H1 (cell line): ENCODE results near the gene TFAP2D. TPM values are rescaled to one million over a fixed set of nuclear protein-coding genes. Genes with fewer than 3 reads are reported as not detected.

Experiments
- CTCF ChIA-PET: fragments of 300-600 bp; sonication (Branson Sonifier 250); formaldehyde crosslinking; loops from one replicate; lab custom pipeline; 2021; ENCODE audit not compliant: partially characterized antibody; lab: Charles Lee
- POLR2A ChIA-PET: fragments of 300-600 bp; sonication (Branson Sonifier 250); formaldehyde crosslinking; loops from one replicate; lab custom pipeline; 2021; ENCODE audit warnings: inconsistent platforms; ENCODE audit not compliant: partially characterized antibody; lab: Charles Lee
- DNase-seq, 2 experiments: peaks; one replicate each; pipeline versions ENCODE4 v3.0.0 to v3.0.0-alpha.2; 2010 to 2022; ENCODE audit warnings: low spot score in 2 of 2, low read depth in 1 of 2, mixed read lengths in 1 of 2
- FAIRE-seq: peaks from 2 replicates; lab custom pipeline; 2011; peaks lifted over from hg19 to GRCh38; lab: Jason Lieb, UNC
- H2AFZ ChIP-seq: 2 replicates; pipeline ENCODE4 v1.8.1; 2012; ENCODE audit warnings: low read length, inconsistent platforms
- H2AK5ac ChIP-seq: 2 replicates; pipeline ENCODE4 v1.6.1; 2013; ENCODE audit warnings: low read depth, low read length
- H2BK120ac ChIP-seq: replicated peaks from 2 replicates; pipeline ENCODE3; 2013; ENCODE audit warnings: low read depth, low read length, inconsistent platforms
- H2BK12ac ChIP-seq: 2 replicates; pipeline ENCODE4 v1.6.1; 2013; ENCODE audit warnings: low read depth, low read length
- H2BK15ac ChIP-seq: 2 replicates; pipeline ENCODE4 v1.6.1; 2013; ENCODE audit warnings: low read length
- H2BK20ac ChIP-seq: 2 replicates; pipeline ENCODE4 v1.6.1; 2013; ENCODE audit warnings: low read length
- H2BK5ac ChIP-seq: 2 replicates; pipeline ENCODE4 v1.6.1; 2013; ENCODE audit warnings: low read depth, low read length
- H3K14ac ChIP-seq: 2 replicates; pipeline ENCODE4 v1.6.1; 2013; ENCODE audit warnings: inconsistent platforms; ENCODE audit not compliant: insufficient read length
- H3K18ac ChIP-seq: 2 replicates; pipeline ENCODE4 v1.6.1; 2013; ENCODE audit warnings: low read length; ENCODE audit errors: extremely low read depth
- H3K23ac ChIP-seq: 2 replicates; pipeline ENCODE4 v1.6.1; 2013; ENCODE audit warnings: inconsistent platforms; ENCODE audit not compliant: insufficient read length
- H3K23me2 ChIP-seq: 2 replicates; pipeline ENCODE4 v1.6.1; 2013; ENCODE audit warnings: low read depth, low read length
- H3K27ac ChIP-seq: 2 replicates; pipeline ENCODE4 v1.6.1; 2011; ENCODE audit warnings: low read depth, low read length, inconsistent platforms
- H3K27me3 ChIP-seq, 4 experiments: replicated peaks in 1 of 4; 1 replicate in 1 of 4; 2 replicates in 3 of 4; pipeline versions ENCODE4 v1.6.1 to v1.8.1; 2011 to 2013; ENCODE audit warnings: low read length in 3 of 4, mild to moderate bottlenecking in 3 of 4, inconsistent platforms in 2 of 4, mixed read lengths in 2 of 4, moderate library complexity in 1 of 4; ENCODE audit not compliant: control insufficient read depth in 3 of 4, insufficient read depth in 3 of 4; ENCODE audit errors: extremely low read depth in 1 of 4
- H3K36me3 ChIP-seq, 4 experiments: 2 replicates each; pipeline versions ENCODE4 v1.6.1 to v1.8.1; 2011 to 2013; ENCODE audit warnings: mild to moderate bottlenecking in 4 of 4, low read length in 3 of 4, moderate library complexity in 2 of 4, control low read depth in 1 of 4, inconsistent platforms in 1 of 4; ENCODE audit not compliant: insufficient read depth in 4 of 4, control insufficient read depth in 2 of 4
- H3K4ac ChIP-seq: replicated peaks from 2 replicates; pipeline ENCODE3; 2013; ENCODE audit warnings: low read length, low read depth, mixed read lengths, inconsistent platforms; ENCODE audit not compliant: insufficient read length
- H3K4me1 ChIP-seq, 4 experiments: replicated peaks in 1 of 4; 1 replicate in 1 of 4; 2 replicates in 3 of 4; pipeline versions ENCODE4 v1.6.1 to v1.8.1; 2011 to 2013; ENCODE audit warnings: low read length in 3 of 4, inconsistent platforms in 2 of 4, mixed read lengths in 1 of 4; ENCODE audit not compliant: insufficient read depth in 4 of 4, control insufficient read depth in 3 of 4
- H3K4me2 ChIP-seq, 2 experiments: 2 replicates each; pipeline versions ENCODE4 v1.6.1 to v1.8.1; 2011 to 2013; ENCODE audit warnings: low read depth in 2 of 2, low read length in 2 of 2, control low read depth in 1 of 2, inconsistent platforms in 1 of 2, mild to moderate bottlenecking in 1 of 2; ENCODE audit not compliant: insufficient read depth in 1 of 2
- H3K4me3 ChIP-seq, 4 experiments: fragments of 200-600, 300-600 bp in 1 of 4; sonication (generic), shearing (Covaris generic), sonication (Bioruptor Twin) in 1 of 4; 2 replicates each; pipeline versions ENCODE4 v1.5.1 to v1.8.1; 2011 to 2016; ENCODE audit warnings: low read length in 4 of 4, low read depth in 3 of 4, control low read depth in 2 of 4, inconsistent platforms in 2 of 4, mild to moderate bottlenecking in 2 of 4, mixed read lengths in 1 of 4, moderate library complexity in 1 of 4; ENCODE audit not compliant: insufficient read depth in 2 of 4; ENCODE audit errors: extremely low read depth in 1 of 4
- H3K56ac ChIP-seq: replicated peaks from 2 replicates; pipeline ENCODE3; 2013; ENCODE audit warnings: low read depth, mild to moderate bottlenecking, mixed read lengths, low read length, inconsistent platforms; ENCODE audit not compliant: insufficient read length
- H3K79me1 ChIP-seq: 2 replicates; pipeline ENCODE4 v1.6.1; 2013; ENCODE audit warnings: low read depth, low read length, control low read depth
- H3K79me2 ChIP-seq, 2 experiments: 2 replicates each; pipeline versions ENCODE4 v1.6.1 to v1.8.1; 2012 to 2013; ENCODE audit warnings: low read length in 2 of 2, mild to moderate bottlenecking in 2 of 2, inconsistent platforms in 1 of 2; ENCODE audit not compliant: insufficient read depth in 2 of 2, control insufficient read depth in 1 of 2
- H3K9ac ChIP-seq, 4 experiments: replicated peaks in 1 of 4; 1 replicate in 1 of 4; 2 replicates in 3 of 4; pipeline versions ENCODE4 v1.6.1 to v1.8.1; 2011 to 2013; ENCODE audit warnings: low read depth in 3 of 4, low read length in 3 of 4, control low read depth in 2 of 4, mild to moderate bottlenecking in 2 of 4, moderate library complexity in 2 of 4, inconsistent platforms in 1 of 4; ENCODE audit errors: extremely low read depth in 1 of 4
- H3K9me3 ChIP-seq, 2 experiments: 2 replicates each; pipeline versions ENCODE4 v1.6.1 to v1.8.1; 2012 to 2013; ENCODE audit warnings: mild to moderate bottlenecking in 2 of 2, moderate library complexity in 2 of 2, control low read depth in 1 of 2, inconsistent platforms in 1 of 2, low read depth in 1 of 2, low read length in 1 of 2, mixed read lengths in 1 of 2; ENCODE audit not compliant: insufficient read depth in 2 of 2
- H4K20me1 ChIP-seq, 2 experiments: replicated peaks in 1 of 2; 2 replicates each; pipeline versions ENCODE3 to v1.8.1; 2011 to 2013; ENCODE audit warnings: inconsistent platforms in 2 of 2, low read length in 2 of 2, mild to moderate bottlenecking in 1 of 2; ENCODE audit not compliant: insufficient read depth in 2 of 2, control insufficient read depth in 1 of 2
- H4K5ac ChIP-seq: 2 replicates; pipeline ENCODE4 v1.6.1; 2013; ENCODE audit warnings: low read length, low read depth, mixed read lengths, inconsistent platforms; ENCODE audit not compliant: insufficient read length
- H4K8ac ChIP-seq: 2 replicates; pipeline ENCODE4 v1.8.0; 2013; ENCODE audit warnings: mild to moderate bottlenecking, moderate library complexity, low read length, inconsistent platforms; ENCODE audit not compliant: insufficient read depth; ENCODE audit errors: extremely low read depth
- H4K91ac ChIP-seq: replicated peaks from 2 replicates; pipeline ENCODE3; 2013; ENCODE audit warnings: low read length, mixed read lengths, inconsistent platforms; ENCODE audit not compliant: insufficient read length
- BCL11A ChIP-seq, 2 experiments: IDR thresholded peaks; one replicate each; pipeline ENCODE4 v1.6.1; 2011; ENCODE audit warnings: low read depth in 2 of 2, low read length in 2 of 2, mild to moderate bottlenecking in 2 of 2
- EZH2 ChIP-seq: fragments of 200-600 bp; sonication (generic); IDR thresholded peaks from 2 replicates; pipeline ENCODE4 v1.7.1; 2012; ENCODE audit warnings: low read depth, mild to moderate bottlenecking, moderate library complexity, low read length, inconsistent platforms; ENCODE audit not compliant: severe bottlenecking
- FOSL1 ChIP-seq: IDR thresholded peaks from 2 replicates; pipeline ENCODE4 v1.6.1; 2011; ENCODE audit warnings: mild to moderate bottlenecking, low read depth, low read length, moderate library complexity; ENCODE audit not compliant: insufficient read depth
- HDAC2 ChIP-seq, 2 experiments: fragments of 300-600 bp in 1 of 2; sonication (generic) in 1 of 2; IDR thresholded peaks; 2 replicates each; pipeline ENCODE4 v1.6.1; 2011 to 2012; ENCODE audit warnings: low read depth in 2 of 2, low read length in 2 of 2, mild to moderate bottlenecking in 2 of 2, moderate library complexity in 2 of 2, borderline replicate concordance in 1 of 2, inconsistent platforms in 1 of 2
- NANOG ChIP-seq: IDR thresholded peaks from 2 replicates; pipeline ENCODE4 v1.6.1; 2011; ENCODE audit warnings: low read length, low read depth, mild to moderate bottlenecking, inconsistent platforms; ENCODE audit not compliant: insufficient read depth, poor library complexity, severe bottlenecking
- RNF2 ChIP-seq: fragments of 200-900, 300-1000 bp; sonication (generic); IDR thresholded peaks from 2 replicates; pipeline ENCODE4 v1.7.1; 2016; ENCODE audit warnings: borderline replicate concordance, low read depth, mild to moderate bottlenecking, antibody characterized with exemption, low read length; ENCODE audit not compliant: poor library complexity, severe bottlenecking; ENCODE audit errors: missing control alignments
- SP2 ChIP-seq: IDR thresholded peaks from 2 replicates; pipeline ENCODE4 v1.6.1; 2012; ENCODE audit warnings: mild to moderate bottlenecking, low read length, inconsistent platforms
- SP4 ChIP-seq: IDR thresholded peaks from 2 replicates; pipeline ENCODE4 v1.6.1; 2012; ENCODE audit warnings: low read length, inconsistent platforms
- SUZ12 ChIP-seq: fragments of 200-600 bp; sonication (generic); IDR thresholded peaks from 2 replicates; pipeline ENCODE4 v1.6.1; 2012; ENCODE audit warnings: mild to moderate bottlenecking, inconsistent platforms, low read length, moderate library complexity, mixed read lengths
- WGBS, 2 experiments: shearing (Covaris generic) in 1 of 2; methylation state at CpG; one replicate each; pipeline versions ENCODE4 v1.1.6 to v1.1.7; 2013 to 2015; ENCODE audit warnings: low lambda C conversion rate in 2 of 2, mixed read lengths in 2 of 2, inconsistent platforms in 1 of 2, low coverage in 1 of 2, missing lambda C conversion rate in 1 of 2; ENCODE audit not compliant: insufficient replicate concordance in 2 of 2, insufficient coverage in 1 of 2, insufficient read length in 1 of 2; ENCODE audit errors: extremely low coverage in 1 of 2, missing lambda C conversion rate in 1 of 2; 5-methylcytosine and 5-hydroxymethylcytosine counted together
- polyA plus RNA-seq, 7 experiments: library from polyadenylated mRNA; depleted of rRNA in 3 of 7; stranded (reverse) in 5 of 7; unstranded in 2 of 7; fragments of >200 nt in 5 of 7; fragments of 200-250 nt in 2 of 7; gene quantifications; 1 replicate in 5 of 7; 2 replicates in 1 of 7; 4 replicates in 1 of 7; pipeline versions ENCODE4 v1.2.1 to v1.2.3, GENCODE V29; 2011 to 2013; ENCODE audit warnings: missing spikeins in 2 of 7, mixed read lengths in 2 of 7
- total RNA-seq: library from RNA; stranded (reverse); fragmentation: NEBNext Ultra II Directional; extraction: Animal tissue kit (Norgen Biotek cat#: 25700); gene quantifications from 2 replicates; pipeline ENCODE4 v1.2.1, GENCODE V29; 2021

TFAP2D gene
- total and polyA plus RNA-seq, 2 of the 8 experiments (the other 6 are each of a cell fraction or from before 2014, with no cell fraction given) = not detected

- Histone ChIP-seq H4K91ac (no peak overlapping the region), H2BK5ac (no peak overlapping the region), H3K56ac (no peak overlapping the region), H4K5ac (no peak overlapping the region), H3K36me3 (no peaks in the 10 kb centered on the region), H2AFZ (no peak overlapping the region), H3K27ac (no peak overlapping the region), H2BK20ac (no peak overlapping the region), H3K4me2 (peak overlapping the region; percentile 61 to 74), H3K79me1 (no peaks in the 10 kb centered on the region), H3K23ac (no peak overlapping the region), H3K9ac (no peak overlapping the region), H3K23me2 (no peaks in the 10 kb centered on the region; the same call in 1 of the 2 replicates), H2BK120ac (no peak overlapping the region), H4K8ac (no peak overlapping the region), H4K20me1 (peaks cover 14 to 17% of the 10 kb centered on the region in 2 experiments), H3K18ac (no peak overlapping the region), H3K4me3 (peak overlapping the region; percentile 0 to 50 (median 13); a peak in 6 of 8 replicates), H2BK15ac (peak overlapping the region; percentile 50; the same call in 1 of the 2 replicates), H3K27me3 (peaks cover 73 to 85% (median 77%) of the 10 kb centered on the region in 4 experiments), H3K79me2 (no peaks in the 10 kb centered on the region), H3K9me3 (no peaks in the 10 kb centered on the region), H2BK12ac (no peak overlapping the region), H3K14ac (no peak overlapping the region), H3K4me1 (peaks cover 0 to 18% (median 12%) of the 10 kb centered on the region in 4 experiments; a peak in 5 of 7 replicates), H3K4ac (no peak overlapping the region), H2AK5ac (no peak overlapping the region)
- ChIA-PET POLR2A (no interaction called here), CTCF (interaction anchor here (1.0 to 1.6 kb wide), 2 partner anchors 11 to 26 kb away, joined by 3 to 6 read pairs; partner anchors contain the start of gene TFAP2D)
- FAIRE-seq (no peak), DNase-seq (no peak)
- TF ChIP-seq HDAC2 (IDR thresholded peaks at IDR 0.05; ENCODE audit: borderline replicate concordance in 1 of 2, low read depth in 2 of 2, low read length in 2 of 2) (no peak), SUZ12 (peak; percentile 87), BCL11A (IDR thresholded peaks at IDR 0.05; ENCODE audit: low read depth in 2 of 2, low read length in 2 of 2) (no peak), EZH2 (peak; percentile 91), SP4 (no peak), FOSL1 (no peak), SP2 (no peak), RNF2 (peak; percentile 85), NANOG (no peak)
- 8% methylated on average over 41 of the region's 43 CpGs; no CpG with 5 or more reads in 1 of the 2 experiments for WGBS, 2 experiments
These were observed 11.2 kb downstream of the TFAP2D start for GRCh38 chr6:50724381-50725124.
